AG04450 (cell line): ENCODE measurements around the gene ARMS2. TPM values are rescaled to one million over a fixed set of nuclear protein-coding genes. Genes with fewer than 3 reads are reported as not detected.

Experiments
- CTCF ChIA-PET: fragments of 300-600, 350-600 bp; formaldehyde crosslinking; extraction: SDS; loops from one replicate; lab custom pipeline; 2022; ENCODE audit warnings: antibody characterized with exemption, inconsistent platforms; lab: Charles Lee
- POLR2A ChIA-PET: fragments of 350-600 bp; formaldehyde crosslinking; extraction: SDS; loops from one replicate; lab custom pipeline; 2021; ENCODE audit warnings: antibody characterized with exemption, inconsistent platforms; lab: Yijun Ruan, JAX
- DNase-seq: peaks from one replicate; pipeline ENCODE4 v3.0.0-alpha.2; 2011; ENCODE audit warnings: low read depth, low spot score
- H3K27ac ChIP-seq: one replicate; pipeline ENCODE4 v1.5.1; 2012; ENCODE audit warnings: low read depth, low read length, control low read depth
- H3K27me3 ChIP-seq: one replicate; pipeline ENCODE4 v1.6.0; 2012; ENCODE audit warnings: low read length; ENCODE audit not compliant: control insufficient read depth, insufficient read depth
- H3K4me3 ChIP-seq: 2 replicates; pipeline ENCODE4 v1.5.1; 2011; ENCODE audit warnings: mild to moderate bottlenecking, low read depth, low read length, control low read depth
- H3K9me3 ChIP-seq: 2 replicates; pipeline ENCODE4 v1.5.1; 2012; ENCODE audit warnings: low read length; ENCODE audit not compliant: control insufficient read depth, insufficient read depth
- polyA minus RNA-seq: library from RNA; depleted of rRNA, polyadenylated mRNA; stranded (reverse); fragments of >200 nt; gene quantifications from 2 replicates; pipeline ENCODE4 v1.2.3, GENCODE V29; 2011; rRNA and poly(A)+ RNA removed
- polyA plus RNA-seq: library from polyadenylated mRNA; depleted of rRNA; stranded (reverse); fragments of >200 nt; gene quantifications from 2 replicates; pipeline ENCODE4 v1.2.3, GENCODE V29; 2011; rRNA removed
- TF ChIP-seq, protein P1 (sequence below): IDR thresholded peaks from 2 replicates; pipeline ENCODE4 v1.5.1; 2011; ENCODE audit warnings: low read depth, low read length, control low read depth, inconsistent platforms

ARMS2 gene, protein sequence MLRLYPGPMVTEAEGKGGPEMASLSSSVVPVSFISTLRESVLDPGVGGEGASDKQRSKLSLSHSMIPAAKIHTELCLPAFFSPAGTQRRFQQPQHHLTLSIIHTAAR
- polyA plus RNA-seq (not detected in 2 replicates), polyA minus RNA-seq (not detected in 2 replicates)

DNA sequence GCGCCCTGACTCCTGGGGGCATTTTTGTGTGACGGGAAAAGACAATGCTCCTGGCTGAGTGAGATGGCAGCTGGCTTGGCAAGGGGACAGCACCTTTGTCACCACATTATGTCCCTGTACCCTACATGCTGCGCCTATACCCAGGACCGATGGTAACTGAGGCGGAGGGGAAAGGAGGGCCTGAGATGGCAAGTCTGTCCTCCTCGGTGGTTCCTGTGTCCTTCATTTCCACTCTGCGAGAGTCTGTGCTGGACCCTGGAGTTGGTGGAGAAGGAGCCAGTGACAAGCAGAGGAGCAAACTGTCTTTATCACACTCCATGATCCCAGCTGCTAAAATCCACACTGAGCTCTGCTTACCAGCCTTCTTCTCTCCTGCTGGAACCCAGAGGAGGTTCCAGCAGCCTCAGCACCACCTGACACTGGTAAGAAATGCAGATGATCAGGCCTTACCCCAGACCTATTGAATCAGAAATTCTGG is at the start of gene ARMS2:
ARMS2 (plus strand) TSS at position 51 of the 478 bp plus-strand sequence; CDS start at position 126, 75 bp downstream.
- DNase-seq = no peak
- ChIA-PET POLR2A (no interaction called here), CTCF (interaction anchor here (1.1 kb wide), 1 partner anchor 19 kb away, joined by 6 read pairs; no protein-coding TSS in a partner anchor)
- no peak within 1 kb of the TSS for H3K27ac ChIP-seq
- no peaks in the 10 kb centered on the region for H3K27me3 ChIP-seq
- no peak within 1 kb of the TSS for H3K4me3 ChIP-seq
- TF ChIP-seq, protein P1, sequence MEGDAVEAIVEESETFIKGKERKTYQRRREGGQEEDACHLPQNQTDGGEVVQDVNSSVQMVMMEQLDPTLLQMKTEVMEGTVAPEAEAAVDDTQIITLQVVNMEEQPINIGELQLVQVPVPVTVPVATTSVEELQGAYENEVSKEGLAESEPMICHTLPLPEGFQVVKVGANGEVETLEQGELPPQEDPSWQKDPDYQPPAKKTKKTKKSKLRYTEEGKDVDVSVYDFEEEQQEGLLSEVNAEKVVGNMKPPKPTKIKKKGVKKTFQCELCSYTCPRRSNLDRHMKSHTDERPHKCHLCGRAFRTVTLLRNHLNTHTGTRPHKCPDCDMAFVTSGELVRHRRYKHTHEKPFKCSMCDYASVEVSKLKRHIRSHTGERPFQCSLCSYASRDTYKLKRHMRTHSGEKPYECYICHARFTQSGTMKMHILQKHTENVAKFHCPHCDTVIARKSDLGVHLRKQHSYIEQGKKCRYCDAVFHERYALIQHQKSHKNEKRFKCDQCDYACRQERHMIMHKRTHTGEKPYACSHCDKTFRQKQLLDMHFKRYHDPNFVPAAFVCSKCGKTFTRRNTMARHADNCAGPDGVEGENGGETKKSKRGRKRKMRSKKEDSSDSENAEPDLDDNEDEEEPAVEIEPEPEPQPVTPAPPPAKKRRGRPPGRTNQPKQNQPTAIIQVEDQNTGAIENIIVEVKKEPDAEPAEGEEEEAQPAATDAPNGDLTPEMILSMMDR = no peak
- H3K9me3 ChIP-seq = no peaks in the 10 kb centered on the region

DNA sequence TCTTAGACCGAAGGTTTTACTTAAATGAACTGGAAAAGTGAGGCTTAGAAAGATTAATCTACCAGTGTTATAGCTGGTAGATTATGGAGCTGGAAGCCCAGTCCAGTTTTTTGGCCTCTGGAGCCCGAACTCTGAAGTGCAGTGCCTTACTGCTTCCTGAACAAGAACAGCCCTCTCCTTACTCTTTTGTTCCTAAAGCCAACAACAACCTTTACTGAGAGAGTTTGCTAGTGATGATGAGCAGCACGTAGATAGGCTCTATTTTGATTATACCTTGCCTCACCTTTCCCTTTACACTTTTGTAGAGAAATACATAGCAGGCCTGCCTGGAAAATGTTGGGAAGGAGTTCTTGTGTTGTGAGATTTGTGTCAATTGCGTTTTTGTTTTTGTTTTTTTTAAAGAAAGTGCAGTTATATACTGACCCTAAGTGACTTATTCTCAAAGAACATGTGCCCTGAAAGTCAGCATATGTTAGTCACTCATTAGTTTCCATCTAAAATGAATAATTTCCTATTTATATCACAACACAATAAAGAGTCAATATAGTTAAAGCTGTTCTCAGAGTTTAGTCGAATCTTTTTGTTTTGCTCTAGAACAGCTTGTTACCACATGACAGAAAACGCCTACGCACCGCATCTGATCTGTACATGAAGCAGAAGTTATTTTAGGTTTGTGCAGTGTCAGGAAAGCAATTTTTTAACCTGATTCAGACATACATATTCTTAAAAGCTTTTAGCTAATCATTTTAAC is 46.9 kb upstream of the ARMS2 start:
- DNase-seq = no peak
- Histone ChIP-seq H3K9me3 (no peaks in the 10 kb centered on the region), H3K27me3 (no peaks in the 10 kb centered on the region), H3K27ac (no peak overlapping the region), H3K4me3 (no peak overlapping the region)
- ChIA-PET POLR2A (interaction anchor here (0.6 kb wide), 1 partner anchor 26 kb away, joined by 3 read pairs; no protein-coding TSS in a partner anchor), CTCF (interaction anchor here (1.0 to 1.2 kb wide), 2 partner anchors 65 to 158 kb away, joined by 3 to 4 read pairs; no protein-coding TSS in a partner anchor)
- TF ChIP-seq, protein P1 = no peak

DNA sequence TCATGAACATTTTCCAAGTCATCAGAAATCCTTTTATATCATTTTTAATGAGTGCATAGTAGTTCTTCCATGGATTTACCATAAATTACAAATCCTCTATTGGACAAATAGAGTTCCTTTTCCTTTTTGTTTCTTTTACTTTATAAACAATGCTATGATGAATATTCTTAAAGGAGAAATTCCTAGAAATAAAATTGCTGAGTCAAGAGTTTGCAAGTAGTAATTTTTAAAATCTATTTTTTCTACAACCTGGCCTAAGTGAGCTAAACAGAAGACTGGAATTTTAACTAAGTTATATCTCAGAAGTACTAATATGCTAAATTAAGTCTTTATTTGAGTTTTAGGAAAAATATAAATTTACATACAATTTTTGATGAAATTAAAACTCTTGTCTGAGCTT is 41.1 kb upstream of the ARMS2 start:
- no peak for DNase-seq
- TF ChIP-seq, protein P1 = no peak
- no peaks in the 10 kb centered on the region for H3K27me3 ChIP-seq
- ChIA-PET CTCF (interaction anchor here (1.1 to 1.8 kb wide), 3 partner anchors 39 to 114 kb away, joined by 3 to 7 read pairs (median 4); no protein-coding TSS in a partner anchor), POLR2A (no interaction called here)
- no peak overlapping the region for H3K27ac ChIP-seq
- H3K9me3 ChIP-seq = no peaks in the 10 kb centered on the region
- no peak overlapping the region for H3K4me3 ChIP-seq

DNA sequence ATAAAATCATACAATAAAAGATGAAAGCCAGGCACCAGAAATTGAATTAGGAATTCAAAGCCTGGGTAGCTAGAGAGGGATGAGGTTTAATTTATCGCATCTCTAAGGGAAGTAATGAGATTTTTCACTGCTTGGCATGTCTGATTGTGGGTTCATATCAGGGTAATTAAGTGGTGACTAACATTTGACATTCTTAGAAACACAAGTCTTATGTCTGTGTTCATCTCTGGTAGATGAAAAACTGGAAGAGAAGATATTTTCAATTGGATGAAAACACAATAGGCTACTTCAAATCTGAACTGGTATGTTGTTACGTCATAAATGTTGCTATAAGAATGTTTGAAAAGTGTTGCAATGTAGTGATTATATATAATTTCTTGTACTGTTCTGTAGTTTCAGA is 36.8 kb upstream of the ARMS2 start:
- no peak for DNase-seq
- ChIA-PET POLR2A (no interaction called here), CTCF (interaction anchor here (0.7 kb wide), 1 partner anchor 275 kb away, joined by 4 read pairs; no protein-coding TSS in a partner anchor)
- TF ChIP-seq, protein P1 = no peak
- H3K27ac ChIP-seq = no peak overlapping the region
- H3K27me3 ChIP-seq = no peaks in the 10 kb centered on the region
- no peaks in the 10 kb centered on the region for H3K9me3 ChIP-seq
- H3K4me3 ChIP-seq = no peak overlapping the region

DNA sequence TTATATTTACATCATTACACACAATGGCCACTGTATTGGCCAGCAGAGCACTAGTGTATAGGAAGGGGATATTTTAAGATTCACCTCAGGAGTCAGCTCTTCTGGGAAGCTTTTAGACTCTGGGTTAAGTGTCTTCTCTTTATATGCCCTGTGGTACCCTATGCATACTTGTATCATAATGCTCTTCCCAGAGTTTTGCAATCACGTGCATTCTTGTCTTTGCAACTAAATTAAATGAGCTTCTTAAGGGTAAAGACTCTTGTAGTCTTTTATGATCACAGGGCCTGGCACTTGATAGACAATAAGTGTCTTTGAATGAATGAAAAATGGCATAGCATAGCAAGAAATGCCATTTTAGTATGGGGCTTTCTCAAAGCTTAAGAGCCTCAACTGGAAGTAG is 35.4 kb upstream of the ARMS2 start:
- ChIA-PET POLR2A (interaction anchor here (0.5 to 1.7 kb wide), 2 partner anchors 36 to 45 kb away, joined by 4 to 6 read pairs; partner anchors contain the start of gene PLEKHA1), CTCF (interaction anchor here (1.2 to 2.2 kb wide), 5 partner anchors 16 to 151 kb away, joined by 3 to 27 read pairs (median 9); no protein-coding TSS in a partner anchor)
- no peak for DNase-seq
- Histone ChIP-seq H3K4me3 (no peak overlapping the region), H3K27me3 (no peaks in the 10 kb centered on the region), H3K9me3 (no peaks in the 10 kb centered on the region), H3K27ac (no peak overlapping the region)
- TF ChIP-seq, protein P1 = no peak
